Measurements from ENCODE around the gene JMJD8.

Gene JMJD8

GRCh38 chr16:679814-680624 is 4.1 kb downstream of the JMJD8 start, which contains the start of gene STUB1:
STUB1 (plus strand) TSS chr16:680410; CDS start chr16:680526, 116 bp downstream.
- in situ Hi-C loops (cut with HindIII; ENCODE audit: low pct_unique_long_range_greater_than_20kb, low sequenced_read_pairs), result no loop called here
- DNase-seq (ENCODE audit: low read depth in 1 of 2, low spot score in 1 of 2), result peak; percentile 76 to 94
- TF ChIP-seq JUND (IDR thresholded peaks at IDR 0.05; ENCODE audit: low read depth), result no peak

GRCh38 chr16:678858-679813 is 5.0 kb downstream of the JMJD8 start:
- in situ Hi-C loops (cut with HindIII; ENCODE audit: low pct_unique_long_range_greater_than_20kb, low sequenced_read_pairs), result no loop called here
- no peak for TF ChIP-seq JUND (IDR thresholded peaks at IDR 0.05; ENCODE audit: low read depth)
- peak in 1 of 2 experiments; percentile 64 for DNase-seq (ENCODE audit: low read depth in 1 of 2, low spot score in 1 of 2)

- in situ Hi-C loops (cut with HindIII; ENCODE audit: low pct_unique_long_range_greater_than_20kb, low sequenced_read_pairs), result no loop called here
- TF ChIP-seq JUND (IDR thresholded peaks at IDR 0.05; ENCODE audit: low read depth), result no peak
- peak in 1 of 2 experiments; percentile 49 for DNase-seq (ENCODE audit: low read depth in 1 of 2, low spot score in 1 of 2)
These were observed 5.8 kb downstream of the JMJD8 start for GRCh38 chr16:678209-678857.

GRCh38 chr16:677316-678190 is 6.6 kb downstream of the JMJD8 start:
- TF ChIP-seq JUND (IDR thresholded peaks at IDR 0.05; ENCODE audit: low read depth), result no peak
- no peak for DNase-seq (ENCODE audit: low read depth in 1 of 2, low spot score in 1 of 2)
- in situ Hi-C loops (cut with HindIII; ENCODE audit: low pct_unique_long_range_greater_than_20kb, low sequenced_read_pairs), result no loop called here

- no peak for DNase-seq (ENCODE audit: low read depth in 1 of 2, low spot score in 1 of 2)
- in situ Hi-C loops (cut with HindIII; ENCODE audit: low pct_unique_long_range_greater_than_20kb, low sequenced_read_pairs), result no loop called here
- TF ChIP-seq JUND (IDR thresholded peaks at IDR 0.05; ENCODE audit: low read depth), result no peak
These were observed 7.2 kb downstream of the JMJD8 start for GRCh38 chr16:676913-677312.

GRCh38 chr16:676565-676902 is 7.6 kb downstream of the JMJD8 start:
- in situ Hi-C loops (cut with HindIII; ENCODE audit: low pct_unique_long_range_greater_than_20kb, low sequenced_read_pairs), result no loop called here
- DNase-seq (ENCODE audit: low read depth in 1 of 2, low spot score in 1 of 2), result no peak
- TF ChIP-seq JUND (IDR thresholded peaks at IDR 0.05; ENCODE audit: low read depth), result no peak

- TF ChIP-seq JUND (IDR thresholded peaks at IDR 0.05; ENCODE audit: low read depth), result no peak
- DNase-seq (ENCODE audit: low read depth in 1 of 2, low spot score in 1 of 2), result no peak
- in situ Hi-C loops (cut with HindIII; ENCODE audit: low pct_unique_long_range_greater_than_20kb, low sequenced_read_pairs), result no loop called here
These were observed 8.1 kb downstream of the JMJD8 start for GRCh38 chr16:675884-676564.

- no peak for TF ChIP-seq JUND (IDR thresholded peaks at IDR 0.05; ENCODE audit: low read depth)
- no peak for DNase-seq (ENCODE audit: low read depth in 1 of 2, low spot score in 1 of 2)
- in situ Hi-C loops (cut with HindIII; ENCODE audit: low pct_unique_long_range_greater_than_20kb, low sequenced_read_pairs), result no loop called here
These were observed 8.9 kb downstream of the JMJD8 start, which contains the start of gene RHBDL1 for GRCh38 chr16:674968-675883. RHBDL1 (plus strand) TSS chr16:675671; CDS start chr16:675791, 120 bp downstream.

- in situ Hi-C loops (cut with HindIII; ENCODE audit: low pct_unique_long_range_greater_than_20kb, low sequenced_read_pairs), result no loop called here
- no peak for DNase-seq (ENCODE audit: low read depth in 1 of 2, low spot score in 1 of 2)
- TF ChIP-seq JUND (IDR thresholded peaks at IDR 0.05; ENCODE audit: low read depth), result no peak
These were observed 9.8 kb downstream of the JMJD8 start for GRCh38 chr16:674214-674881.

Data from T47D (cell line).